K562 treated with DMSO at 1 percent for 12 hours (cell line): ENCODE data around the gene FAAP100. TPM values are rescaled to one million over a fixed set of nuclear protein-coding genes. Genes with fewer than 3 reads are reported as not detected.

Source experiments
- total RNA-seq: library from RNA; unstranded; fragments of 300-600 nt; gene quantifications from 2 replicates; pipeline ENCODE4 v1.2.3, GENCODE V29; 2022; ENCODE audit not compliant: insufficient read depth

Gene FAAP100
- 14.7 and 19.3 TPM in 2 replicates for total RNA-seq

GRCh38 chr17:81552244-81553017 lies at the start of gene FAAP100:
Gene FAAP100, minus strand, starts transcription at chr17:81552353. Its CDS starts 23 bp downstream, at chr17:81552330.

GRCh38 chr17:81527591-81528383 lies 24.4 kb downstream of the FAAP100 start, which contains the start of gene FSCN2:
Gene FSCN2, plus strand, starts transcription at chr17:81528377. Its CDS starts 155 bp downstream, at chr17:81528532.

GRCh38 chr17:81512562-81513371 lies 39.4 kb downstream of the FAAP100 start, which contains the start of gene ACTG1:
Gene ACTG1, minus strand, starts transcription at chr17:81512799. Its CDS starts 445 bp downstream, at chr17:81512354.

Other genes with a start within 250 kb of the FAAP100 start
- 3.8 and 12.7 TPM in 2 replicates for gene BAHCC1, start 156.9 kb downstream of the FAAP100 start, total RNA-seq
- gene ACTG1, start 39.6 kb downstream of the FAAP100 start, total RNA-seq, result 1,670 and 1,971 TPM in 2 replicates
- gene FSCN2, start 24.0 kb downstream of the FAAP100 start, total RNA-seq, result 2.2 TPM in 1 of 2 replicates, not detected in the other
- gene NPLOC4, start 84.8 kb upstream of the FAAP100 start, total RNA-seq, result 66.5 and 131 TPM in 2 replicates
- gene TSPAN10, start 84.8 kb upstream of the FAAP100 start, total RNA-seq, result 0.47 and 1.2 TPM in 2 replicates
- gene PDE6G, start 104.2 kb upstream of the FAAP100 start, total RNA-seq, result not detected in 2 replicates
- gene OXLD1, start 114.3 kb upstream of the FAAP100 start, total RNA-seq, result 72.5 and 109 TPM in 2 replicates
- 28.5 and 31.3 TPM in 2 replicates for gene CCDC137, start 114.4 kb upstream of the FAAP100 start, total RNA-seq
- gene ARL16, start 131.4 kb upstream of the FAAP100 start, total RNA-seq, result 24.9 and 32.6 TPM in 2 replicates
- 63.2 and 121 TPM in 2 replicates for gene HGS, start 131.7 kb upstream of the FAAP100 start, total RNA-seq
- gene MRPL12, start 151.0 kb upstream of the FAAP100 start, total RNA-seq, result 72.5 and 114 TPM in 2 replicates
- gene SLC25A10, start 159.9 kb upstream of the FAAP100 start, total RNA-seq, result 49.3 and 53.8 TPM in 2 replicates